KMS-11 (cell line): Measurements from ENCODE around the gene HGF.

Experiments used
- H2AFZ ChIP-seq: fragments of 200-600 bp; sonication (generic); 2 replicates; pipeline ENCODE4 v1.6.1; 2016; ENCODE audit warnings: antibody characterized with exemption, mixed run types, low read depth
- H3K27ac ChIP-seq: fragments of 200-600 bp; sonication (generic); 2 replicates; pipeline ENCODE4 v1.6.1; 2016; ENCODE audit warnings: mild to moderate bottlenecking, mixed run types
- H3K27me3 ChIP-seq: fragments of 200-600 bp; sonication (generic); 2 replicates; pipeline ENCODE4 v1.6.1; 2017; ENCODE audit warnings: mild to moderate bottlenecking, low read depth, mixed run types, moderate library complexity; ENCODE audit not compliant: insufficient read depth
- H3K36me3 ChIP-seq: fragments of 200-600 bp; sonication (generic); 2 replicates; pipeline ENCODE4 v1.6.1; 2017; ENCODE audit warnings: mild to moderate bottlenecking, mixed run types; ENCODE audit not compliant: insufficient read depth
- H3K4me1 ChIP-seq: fragments of 200-600 bp; sonication (generic); 2 replicates; pipeline ENCODE4 v1.6.1; 2016; ENCODE audit warnings: mild to moderate bottlenecking, low read depth, mixed run types; ENCODE audit not compliant: poor library complexity, severe bottlenecking
- H3K4me2 ChIP-seq: fragments of 200-600 bp; sonication (generic); 2 replicates; pipeline ENCODE4 v1.7.0; 2016; ENCODE audit warnings: mild to moderate bottlenecking, mixed run types
- H3K4me3 ChIP-seq: fragments of 200-600 bp; sonication (generic); IDR thresholded peaks from 2 replicates; pipeline ENCODE4 v1.6.1; 2017; ENCODE audit warnings: low read depth, low read length, mixed read lengths; ENCODE audit not compliant: insufficient read depth
- H3K79me2 ChIP-seq: fragments of 200-600 bp; sonication (generic); 2 replicates; pipeline ENCODE4 v1.6.1; 2016; ENCODE audit warnings: low read depth, mixed run types; ENCODE audit not compliant: insufficient read depth
- H3K9ac ChIP-seq: fragments of 200-600 bp; sonication (generic); 2 replicates; pipeline ENCODE4 v1.6.1; 2016; ENCODE audit warnings: mild to moderate bottlenecking, mixed run types
- H4K20me1 ChIP-seq: fragments of 200-600 bp; sonication (generic); 2 replicates; pipeline ENCODE4 v1.6.1; 2016; ENCODE audit warnings: mild to moderate bottlenecking, mixed run types; ENCODE audit not compliant: insufficient read depth
- TF ChIP-seq, protein P1 (sequence below): fragments of 200-600 bp; sonication (generic); conservative IDR thresholded peaks from 2 replicates; pipeline ENCODE4 v1.6.1; 2017; ENCODE audit warnings: low read depth, mild to moderate bottlenecking, antibody characterized with exemption, low read length, moderate library complexity, mixed read lengths

Gene HGF

DNA sequence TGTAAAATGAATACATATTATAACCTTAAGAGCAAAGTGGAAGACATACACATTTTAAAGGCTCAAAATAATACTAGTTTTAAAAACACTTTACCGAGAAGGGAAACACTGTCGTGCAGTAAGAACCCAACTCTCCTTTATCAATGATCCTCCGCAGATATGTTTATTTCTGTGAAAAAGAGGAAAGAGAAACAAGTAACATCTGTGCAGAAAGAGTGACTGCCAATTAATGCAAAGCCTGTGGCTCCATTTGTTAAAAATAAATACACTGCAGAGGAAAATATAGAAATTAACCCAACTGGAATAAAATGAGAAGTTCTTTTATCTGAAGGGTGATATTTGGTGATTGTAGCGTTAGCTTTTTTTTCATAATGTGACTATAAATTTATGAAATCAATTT lies 62.7 kb downstream of the HGF start:
- Histone ChIP-seq H3K9ac (no peak overlapping the region), H3K79me2 (no peaks in the 10 kb centered on the region), H3K36me3 (peaks cover 11% of the 10 kb centered on the region; the same call in 1 of the 2 replicates), H3K4me3 (no peak overlapping the region), H3K27me3 (no peaks in the 10 kb centered on the region), H3K4me2 (0 out of 2 replicates have a peak overlapping the region, but pooled peaks have one; percentile 23), H4K20me1 (no peaks in the 10 kb centered on the region), H3K27ac (no peak overlapping the region), H2AFZ (no peak overlapping the region), H3K4me1 (peaks cover 42% of the 10 kb centered on the region)
- TF ChIP-seq, protein P1, sequence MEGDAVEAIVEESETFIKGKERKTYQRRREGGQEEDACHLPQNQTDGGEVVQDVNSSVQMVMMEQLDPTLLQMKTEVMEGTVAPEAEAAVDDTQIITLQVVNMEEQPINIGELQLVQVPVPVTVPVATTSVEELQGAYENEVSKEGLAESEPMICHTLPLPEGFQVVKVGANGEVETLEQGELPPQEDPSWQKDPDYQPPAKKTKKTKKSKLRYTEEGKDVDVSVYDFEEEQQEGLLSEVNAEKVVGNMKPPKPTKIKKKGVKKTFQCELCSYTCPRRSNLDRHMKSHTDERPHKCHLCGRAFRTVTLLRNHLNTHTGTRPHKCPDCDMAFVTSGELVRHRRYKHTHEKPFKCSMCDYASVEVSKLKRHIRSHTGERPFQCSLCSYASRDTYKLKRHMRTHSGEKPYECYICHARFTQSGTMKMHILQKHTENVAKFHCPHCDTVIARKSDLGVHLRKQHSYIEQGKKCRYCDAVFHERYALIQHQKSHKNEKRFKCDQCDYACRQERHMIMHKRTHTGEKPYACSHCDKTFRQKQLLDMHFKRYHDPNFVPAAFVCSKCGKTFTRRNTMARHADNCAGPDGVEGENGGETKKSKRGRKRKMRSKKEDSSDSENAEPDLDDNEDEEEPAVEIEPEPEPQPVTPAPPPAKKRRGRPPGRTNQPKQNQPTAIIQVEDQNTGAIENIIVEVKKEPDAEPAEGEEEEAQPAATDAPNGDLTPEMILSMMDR: no peak

DNA sequence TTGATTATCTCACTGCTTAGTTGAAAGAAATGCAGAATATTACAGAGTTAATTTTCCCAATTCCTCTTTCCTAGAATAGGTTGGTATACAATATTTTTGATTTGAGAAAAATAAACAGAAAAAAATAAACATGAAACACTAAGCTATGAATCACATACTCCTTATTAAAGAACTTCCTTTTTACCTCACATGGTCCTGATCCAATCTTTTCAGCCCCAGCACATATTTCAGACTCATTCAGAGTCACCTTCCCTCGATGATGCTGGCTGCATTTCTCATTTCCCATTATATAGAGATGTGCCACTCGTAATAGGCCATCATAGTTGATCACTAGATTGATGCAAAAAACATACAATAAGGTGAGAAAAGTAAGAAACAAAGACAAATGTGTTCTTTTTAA lies 64.6 kb downstream of the HGF start:
- no peaks in the 10 kb centered on the region for H4K20me1 ChIP-seq

DNA sequence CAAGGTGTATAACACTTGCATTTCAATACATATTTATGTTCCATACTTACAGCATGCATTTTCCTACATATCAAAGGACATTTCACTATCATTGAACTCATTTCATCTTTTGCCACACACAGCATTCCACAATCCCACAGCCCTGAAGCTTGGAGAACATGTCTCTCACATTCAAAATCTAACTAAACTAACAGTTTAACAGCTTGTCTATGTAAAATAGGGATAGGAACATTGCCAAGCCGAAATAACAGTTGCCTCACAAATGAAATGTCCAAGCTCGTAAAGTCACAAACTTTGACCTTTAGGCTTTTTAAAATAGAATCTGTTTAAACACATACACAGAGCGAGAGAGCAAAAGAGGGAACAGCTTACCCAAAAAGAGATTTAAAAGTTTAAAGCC lies 65.3 kb downstream of the HGF start:
- Histone ChIP-seq H2AFZ (no peak overlapping the region), H3K27ac (no peak overlapping the region), H3K4me1 (peaks cover 47% of the 10 kb centered on the region), H3K9ac (no peak overlapping the region), H3K4me3 (no peak overlapping the region), H3K36me3 (peaks cover 12% of the 10 kb centered on the region; the same call in 1 of the 2 replicates), H3K4me2 (no peak overlapping the region), H4K20me1 (no peaks in the 10 kb centered on the region), H3K27me3 (no peaks in the 10 kb centered on the region), H3K79me2 (no peaks in the 10 kb centered on the region)
- TF ChIP-seq, protein P1: no peak

More for the DNA sequence above, 64.6 kb downstream of the HGF start:
- Histone ChIP-seq H3K4me2 (no peak overlapping the region), H3K79me2 (no peaks in the 10 kb centered on the region), H3K9ac (no peak overlapping the region), H3K27ac (no peak overlapping the region), H3K36me3 (peaks cover 12% of the 10 kb centered on the region; the same call in 1 of the 2 replicates), H3K4me1 (peaks cover 47% of the 10 kb centered on the region), H2AFZ (no peak overlapping the region), H3K4me3 (no peak overlapping the region), H3K27me3 (no peaks in the 10 kb centered on the region)
- TF ChIP-seq, protein P1: no peak

DNA sequence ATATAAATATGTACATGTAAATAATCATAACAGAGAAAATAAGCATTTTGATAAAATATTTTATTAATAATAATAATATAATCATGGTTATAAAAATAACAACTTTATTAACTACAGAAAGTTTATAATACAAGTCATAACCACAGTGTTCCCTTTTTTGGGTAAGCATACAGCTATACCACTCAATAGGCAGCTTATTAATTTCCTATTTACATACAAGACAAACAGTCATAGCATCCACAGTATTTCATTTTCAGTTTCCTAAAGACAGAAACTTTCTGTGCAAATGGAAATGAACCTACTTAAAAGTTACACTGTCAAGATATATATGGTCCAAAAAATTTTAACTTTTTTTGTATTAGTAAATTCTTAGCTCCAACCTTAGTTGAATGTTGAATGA lies 70.9 kb downstream of the HGF start:
- peaks cover 4% of the 10 kb centered on the region; the same call in 1 of the 2 replicates for H3K36me3 ChIP-seq
- H2AFZ ChIP-seq: no peak overlapping the region

More for the DNA sequence above, 70.9 kb downstream of the HGF start:
- H3K4me3 ChIP-seq: no peak overlapping the region
- no peak overlapping the region for H3K9ac ChIP-seq
- no peaks in the 10 kb centered on the region for H4K20me1 ChIP-seq
- H3K79me2 ChIP-seq: no peaks in the 10 kb centered on the region
- TF ChIP-seq, protein P1: no peak
- peaks cover 28% of the 10 kb centered on the region for H3K4me1 ChIP-seq
- H3K27ac ChIP-seq: no peak overlapping the region
- H3K27me3 ChIP-seq: no peaks in the 10 kb centered on the region
- no peak overlapping the region; the same call in 1 of the 2 replicates for H3K4me2 ChIP-seq
